Activated T-cell treated with anti-CD3 and anti-CD28 coated beads, Interleukin-2, amount 50 U/mL, for 4 hours (primary cell): ENCODE results near the gene EPHA6. TPM values are rescaled to one million over a fixed set of nuclear protein-coding genes. Genes with fewer than 3 reads are reported as not detected.
"Not testable (repeated sequence)": the region's sequence is repeated elsewhere in the genome, so short reads cannot be mapped to it uniquely, and the experiment has no call there.

Source experiments
- ATAC-seq, 2 donors: fragments of 200-7000 bp; cut with Tn5 transposase; one replicate each; pipeline ENCODE4 v1.10.0; 2021
- DNase-seq: peaks from one replicate; pipeline ENCODE4 v3.0.0-alpha.2; 2020
- H3K27me3 Mint-ChIP-seq: one replicate; pipeline ENCODE4 v1.8.0; 2021; ENCODE audit warnings: low read depth, mixed read lengths
- H3K36me3 Mint-ChIP-seq: one replicate; pipeline ENCODE4 v1.8.0; 2022; ENCODE audit warnings: mixed read lengths; ENCODE audit not compliant: insufficient read depth
- H3K4me1 Mint-ChIP-seq: one replicate; pipeline ENCODE4 v1.8.0; 2021; ENCODE audit warnings: low read depth, mixed read lengths
- H3K4me3 Mint-ChIP-seq: one replicate; pipeline ENCODE4 v1.8.0; 2021; ENCODE audit warnings: mild to moderate bottlenecking, moderate library complexity, mixed read lengths
- H3K9me3 Mint-ChIP-seq: one replicate; pipeline ENCODE4 v1.8.0; 2021; ENCODE audit warnings: mixed read lengths
- total RNA-seq, 3 donors: library from RNA; stranded (reverse); gene quantifications; one replicate each; pipeline ENCODE4 v1.2.1, GENCODE V29; 2021

EPHA6 gene
- total RNA-seq, 3 donors from 2014 or later = not detected

- not testable (repeated sequence) for H3K27me3 Mint-ChIP-seq, DNase-seq, H3K9me3 Mint-ChIP-seq, H3K36me3 Mint-ChIP-seq, H3K4me1 Mint-ChIP-seq, H3K4me3 Mint-ChIP-seq, ATAC-seq
These were observed 462.6 kb downstream of the EPHA6 start for GRCh38 chr3:97276879-97277550.

GRCh38 chr3:97277708-97278107 is 463.3 kb downstream of the EPHA6 start:
- DNase-seq (no peak), ATAC-seq (no peak)
- Mint-ChIP-seq H3K36me3 (no peaks in the 10 kb centered on the region), H3K27me3 (no peaks in the 10 kb centered on the region), H3K4me3 (no peak overlapping the region), H3K4me1 (no peaks in the 10 kb centered on the region), H3K9me3 (no peaks in the 10 kb centered on the region)

GRCh38 chr3:97278506-97278905 is 464.1 kb downstream of the EPHA6 start:
- H3K9me3 Mint-ChIP-seq = no peaks in the 10 kb centered on the region
- H3K36me3 Mint-ChIP-seq = no peaks in the 10 kb centered on the region
- DNase-seq = no peak
- H3K27me3 Mint-ChIP-seq = no peaks in the 10 kb centered on the region
- H3K4me1 Mint-ChIP-seq = no peaks in the 10 kb centered on the region
- no peak for ATAC-seq
- no peak overlapping the region for H3K4me3 Mint-ChIP-seq

- no peak overlapping the region for H3K4me3 Mint-ChIP-seq
- no peaks in the 10 kb centered on the region for H3K4me1 Mint-ChIP-seq
- DNase-seq = no peak
- no peak for ATAC-seq
- peaks cover 11% of the 10 kb centered on the region for H3K9me3 Mint-ChIP-seq
- no peaks in the 10 kb centered on the region for H3K27me3 Mint-ChIP-seq
- H3K36me3 Mint-ChIP-seq = no peaks in the 10 kb centered on the region
These were observed 477.5 kb downstream of the EPHA6 start for GRCh38 chr3:97291901-97292300.

- H3K36me3 Mint-ChIP-seq = no peaks in the 10 kb centered on the region
- no peaks in the 10 kb centered on the region for H3K27me3 Mint-ChIP-seq
- ATAC-seq = no peak
- H3K4me1 Mint-ChIP-seq = no peaks in the 10 kb centered on the region
- no peak overlapping the region for H3K4me3 Mint-ChIP-seq
- peaks cover 11% of the 10 kb centered on the region for H3K9me3 Mint-ChIP-seq
- DNase-seq = no peak
These were observed 479.3 kb downstream of the EPHA6 start for GRCh38 chr3:97293596-97294131.

GRCh38 chr3:97297032-97297431 is 482.6 kb downstream of the EPHA6 start:
- peaks cover 7% of the 10 kb centered on the region for H3K9me3 Mint-ChIP-seq
- DNase-seq = no peak

GRCh38 chr3:97301114-97301513 is 486.7 kb downstream of the EPHA6 start:
- DNase-seq (no peak), ATAC-seq (no peak)
- Mint-ChIP-seq H3K4me1 (no peaks in the 10 kb centered on the region), H3K36me3 (no peaks in the 10 kb centered on the region), H3K9me3 (peaks cover 4% of the 10 kb centered on the region), H3K4me3 (no peak overlapping the region), H3K27me3 (peaks cover 2% of the 10 kb centered on the region)

More at GRCh38 chr3:97297032-97297431, 482.6 kb downstream of the EPHA6 start:
- Mint-ChIP-seq H3K27me3 (no peaks in the 10 kb centered on the region), H3K4me3 (no peak overlapping the region), H3K4me1 (no peaks in the 10 kb centered on the region), H3K36me3 (no peaks in the 10 kb centered on the region)
- no peak for ATAC-seq

GRCh38 chr3:97306226-97306625 is 491.8 kb downstream of the EPHA6 start:
- H3K4me1 Mint-ChIP-seq = no peaks in the 10 kb centered on the region
- peaks cover 10% of the 10 kb centered on the region for H3K9me3 Mint-ChIP-seq
- no peaks in the 10 kb centered on the region for H3K36me3 Mint-ChIP-seq
- peaks cover 2% of the 10 kb centered on the region for H3K27me3 Mint-ChIP-seq
- DNase-seq = no peak
- no peak for ATAC-seq
- no peak overlapping the region for H3K4me3 Mint-ChIP-seq

- Mint-ChIP-seq H3K4me3 (no peak overlapping the region), H3K27me3 (no peaks in the 10 kb centered on the region), H3K9me3 (peaks cover 3% of the 10 kb centered on the region), H3K36me3 (no peaks in the 10 kb centered on the region), H3K4me1 (no peaks in the 10 kb centered on the region)
- ATAC-seq (no peak), DNase-seq (no peak)
These were observed 524.0 kb downstream of the EPHA6 start for GRCh38 chr3:97338375-97338774.

GRCh38 chr3:97340940-97341339 is 526.5 kb downstream of the EPHA6 start:
- ATAC-seq (no peak), DNase-seq (no peak)
- no peaks in the 10 kb centered on the region for H3K36me3 Mint-ChIP-seq
- no peaks in the 10 kb centered on the region for H3K4me1 Mint-ChIP-seq
- H3K9me3 Mint-ChIP-seq = peaks cover 3% of the 10 kb centered on the region
- no peaks in the 10 kb centered on the region for H3K27me3 Mint-ChIP-seq
- H3K4me3 Mint-ChIP-seq = no peak overlapping the region

GRCh38 chr3:97347780-97348179 is 533.4 kb downstream of the EPHA6 start:
- DNase-seq (no peak), ATAC-seq (no peak)
- H3K4me1 Mint-ChIP-seq = no peaks in the 10 kb centered on the region
- H3K4me3 Mint-ChIP-seq = no peak overlapping the region
- H3K27me3 Mint-ChIP-seq = no peaks in the 10 kb centered on the region
- H3K9me3 Mint-ChIP-seq = peaks cover 7% of the 10 kb centered on the region
- H3K36me3 Mint-ChIP-seq = no peaks in the 10 kb centered on the region

GRCh38 chr3:97350971-97351370 is 536.6 kb downstream of the EPHA6 start:
- H3K4me1 Mint-ChIP-seq = no peaks in the 10 kb centered on the region
- no peaks in the 10 kb centered on the region for H3K36me3 Mint-ChIP-seq
- peaks cover 29% of the 10 kb centered on the region for H3K9me3 Mint-ChIP-seq

GRCh38 chr3:97353176-97353575 is 538.8 kb downstream of the EPHA6 start:
- Mint-ChIP-seq H3K4me1 (no peaks in the 10 kb centered on the region), H3K9me3 (peaks cover 29% of the 10 kb centered on the region), H3K4me3 (no peak overlapping the region), H3K36me3 (no peaks in the 10 kb centered on the region), H3K27me3 (no peaks in the 10 kb centered on the region)
- no peak for DNase-seq
- no peak for ATAC-seq

More at GRCh38 chr3:97350971-97351370, 536.6 kb downstream of the EPHA6 start:
- H3K4me3 Mint-ChIP-seq = no peak overlapping the region
- DNase-seq = no peak
- ATAC-seq = no peak
- no peaks in the 10 kb centered on the region for H3K27me3 Mint-ChIP-seq

GRCh38 chr3:97359977-97360376 is 545.6 kb downstream of the EPHA6 start:
- no peak for ATAC-seq
- DNase-seq = no peak
- peaks cover 22% of the 10 kb centered on the region for H3K9me3 Mint-ChIP-seq
- H3K27me3 Mint-ChIP-seq = no peaks in the 10 kb centered on the region
- no peaks in the 10 kb centered on the region for H3K36me3 Mint-ChIP-seq
- no peak overlapping the region for H3K4me3 Mint-ChIP-seq
- H3K4me1 Mint-ChIP-seq = no peaks in the 10 kb centered on the region

GRCh38 chr3:97360804-97361203 is 546.4 kb downstream of the EPHA6 start:
- Mint-ChIP-seq H3K36me3 (no peaks in the 10 kb centered on the region), H3K9me3 (peaks cover 16% of the 10 kb centered on the region), H3K4me3 (no peak overlapping the region), H3K27me3 (no peaks in the 10 kb centered on the region), H3K4me1 (no peaks in the 10 kb centered on the region)
- DNase-seq (no peak), ATAC-seq (no peak)
